HL-60 (cell line): ENCODE measurements around the gene FUT8.

Experiments
- DNase-seq, 2 experiments: peaks; one replicate each; pipeline ENCODE4 v3.0.0-alpha.2; 2010 to 2020; ENCODE audit warnings: low read depth in 1 of 2, low spot score in 1 of 2
- H3K27ac ChIP-seq: fragments of 250-450 bp; sonication (Bioruptor Pico); replicated peaks from 2 replicates; pipeline ENCODE4 v1.5.1; 2020; ENCODE audit warnings: mild to moderate bottlenecking, moderate library complexity
- H3K27me3 ChIP-seq: fragments of 250-450 bp; sonication (Bioruptor Pico); 2 replicates; pipeline ENCODE4 v1.5.1; 2021; ENCODE audit warnings: mild to moderate bottlenecking, moderate library complexity; ENCODE audit not compliant: insufficient read depth, poor library complexity, severe bottlenecking
- H3K4me3 ChIP-seq: replicated peaks from 2 replicates; pipeline ENCODE4 v1.5.1; 2011; ENCODE audit warnings: mild to moderate bottlenecking, control low read depth, low read length; ENCODE audit not compliant: insufficient read depth
- CTCF ChIP-seq: IDR thresholded peaks from one replicate; pipeline ENCODE4 v1.5.1; 2011; ENCODE audit warnings: low read length, control low read depth, inconsistent platforms; ENCODE audit not compliant: insufficient read depth
- GABPA ChIP-seq: IDR thresholded peaks from 2 replicates; pipeline ENCODE4 v1.6.1; 2012; ENCODE audit warnings: low read depth
- POLR2AphosphoS5 ChIP-seq: IDR thresholded peaks from 2 replicates; pipeline ENCODE4 v1.6.1; 2012; ENCODE audit warnings: low read depth
- REST ChIP-seq: IDR thresholded peaks from 2 replicates; pipeline ENCODE4 v1.6.1; 2012; ENCODE audit warnings: low read depth; ENCODE audit not compliant: insufficient replicate concordance
- SPI1 ChIP-seq: IDR thresholded peaks from 2 replicates; pipeline ENCODE4 v1.6.1; 2012; ENCODE audit warnings: low read depth, mild to moderate bottlenecking, borderline replicate concordance

FUT8 gene

GRCh38 chr14:65377576-65377975 lies 35.0 kb upstream of the FUT8 start:
- no peak for DNase-seq
- no peak overlapping the region for H3K4me3 ChIP-seq
- H3K27ac ChIP-seq = no peak overlapping the region
- no peaks in the 10 kb centered on the region for H3K27me3 ChIP-seq
- TF ChIP-seq SPI1 = no peak
- no peak for TF ChIP-seq POLR2AphosphoS5
- TF ChIP-seq REST = no peak
- no peak for TF ChIP-seq GABPA
- TF ChIP-seq CTCF = no peak

GRCh38 chr14:65382586-65382985 lies 29.9 kb upstream of the FUT8 start:
- H3K27me3 ChIP-seq = no peaks in the 10 kb centered on the region
- no peak for TF ChIP-seq SPI1
- no peak for TF ChIP-seq CTCF
- TF ChIP-seq POLR2AphosphoS5 = no peak
- TF ChIP-seq GABPA = no peak
- no peak for TF ChIP-seq REST
- DNase-seq = no peak
- H3K4me3 ChIP-seq = no peak overlapping the region
- no peak overlapping the region for H3K27ac ChIP-seq

GRCh38 chr14:65387171-65387570 lies 25.4 kb upstream of the FUT8 start:
- no peak overlapping the region for H3K27ac ChIP-seq
- no peak for DNase-seq
- no peaks in the 10 kb centered on the region for H3K27me3 ChIP-seq
- no peak overlapping the region for H3K4me3 ChIP-seq
- TF ChIP-seq POLR2AphosphoS5 (no peak), GABPA (no peak)

GRCh38 chr14:65387628-65388027 lies 24.9 kb upstream of the FUT8 start:
- TF ChIP-seq POLR2AphosphoS5 (no peak), REST (no peak), SPI1 (no peak), GABPA (no peak), CTCF (no peak)

More at GRCh38 chr14:65387628-65388027, 24.9 kb upstream of the FUT8 start:
- Histone ChIP-seq H3K27ac (no peak overlapping the region), H3K4me3 (no peak overlapping the region), H3K27me3 (no peaks in the 10 kb centered on the region)
- DNase-seq = no peak
